Activated T-helper 1 cell treated with anti-CD3 and anti-CD28 coated beads, Interleukin-12 subunit alpha, Interleukin-12 subunit beta, Interleukin-2, Interleukin-4 antibody, amounts not matched to agents 30 ng/mL and 10 ng/mL and 1 ng/mL, durations not matched to agents 14 hours and 24 hours and 36 hours (primary cell): ENCODE measurements around the gene KBTBD2. TPM values are rescaled to one million over a fixed set of nuclear protein-coding genes. Genes with fewer than 3 reads are reported as not detected.
"Not testable (repeated sequence)": the region's sequence is repeated elsewhere in the genome, so short reads cannot be mapped to it uniquely, and the experiment has no call there.

Source experiments
- DNase-seq: peaks from one replicate; pipeline ENCODE4 v3.0.0; 2021; ENCODE audit warnings: low spot score
- H3K27ac Mint-ChIP-seq: one replicate; pipeline ENCODE4 v1.8.0; 2021; ENCODE audit warnings: mild to moderate bottlenecking, mixed read lengths
- H3K27me3 Mint-ChIP-seq: one replicate; pipeline ENCODE4 v1.8.0; 2022; ENCODE audit warnings: mild to moderate bottlenecking, moderate library complexity, mixed read lengths; ENCODE audit not compliant: insufficient read depth
- H3K36me3 Mint-ChIP-seq: one replicate; pipeline ENCODE4 v1.8.0; 2021; ENCODE audit warnings: low read depth, mixed read lengths
- H3K4me1 Mint-ChIP-seq: one replicate; pipeline ENCODE4 v1.8.0; 2021; ENCODE audit warnings: low read depth, mixed read lengths
- H3K4me3 Mint-ChIP-seq: one replicate; pipeline ENCODE4 v1.8.0; 2021; ENCODE audit warnings: mild to moderate bottlenecking, moderate library complexity, mixed read lengths
- H3K9me3 Mint-ChIP-seq: one replicate; pipeline ENCODE4 v1.8.0; 2021; ENCODE audit warnings: mixed read lengths
- intact Hi-C: fragments of 100-400 bp; cut with micrococcal nuclease; formaldehyde crosslinking; loops from one replicate; pipeline ENCODE4 v1.15.1; 2024
- total RNA-seq: library from RNA; stranded (reverse); gene quantifications from 2 replicates; pipeline ENCODE4 v1.2.3, GENCODE V29; 2022

The KBTBD2 gene
- total RNA-seq, 1 donor from 2014 or later, result 29.0 TPM

DNA sequence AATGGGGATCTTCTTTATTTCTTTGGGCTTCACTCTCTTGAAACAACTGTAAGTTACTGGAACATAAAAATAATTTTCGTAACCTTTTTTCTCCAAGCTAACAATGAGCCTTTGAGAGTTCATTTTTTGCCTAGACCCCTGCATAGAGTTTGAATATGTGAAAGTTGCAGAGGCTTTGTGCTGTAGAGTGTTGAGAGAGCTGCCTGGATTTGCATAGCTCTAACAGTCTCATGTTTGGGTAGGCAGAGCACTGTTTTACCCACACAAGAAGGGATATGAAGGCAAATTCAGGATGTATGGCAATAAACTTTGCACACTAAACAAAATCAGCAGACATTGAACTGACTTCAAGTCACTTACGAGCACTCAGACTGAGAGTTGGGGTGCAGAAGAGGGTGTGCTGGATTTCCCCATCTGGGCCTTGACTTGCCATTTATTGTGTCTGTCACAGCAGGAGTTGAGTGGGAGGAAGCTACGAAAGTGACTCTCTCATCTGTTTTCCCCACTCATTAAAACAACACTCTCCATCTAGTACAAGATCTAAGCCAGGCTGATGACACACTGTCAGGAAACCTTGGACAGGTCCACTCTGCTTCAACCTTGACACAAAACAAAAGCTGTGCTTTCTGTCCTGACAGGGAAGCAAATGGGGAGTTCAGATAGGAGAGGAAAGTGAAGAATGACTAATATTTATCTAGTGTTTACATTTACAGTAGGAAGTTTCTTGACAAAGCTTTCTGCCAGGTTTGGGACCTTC, 62.4 kb downstream of the KBTBD2 start:
- H3K27me3 Mint-ChIP-seq, result peaks cover 16% of the 10 kb centered on the region
- H3K4me1 Mint-ChIP-seq, H3K4me3 Mint-ChIP-seq, DNase-seq, H3K27ac Mint-ChIP-seq, H3K9me3 Mint-ChIP-seq, intact Hi-C loops, H3K36me3 Mint-ChIP-seq: not testable (repeated sequence)

Other genes with a start within 250 kb of the KBTBD2 start
- gene FKBP9, start 65.7 kb upstream of the KBTBD2 start, total RNA-seq, result 0.52 and 2.4 TPM in 2 replicates
- 36.2 and 43.9 TPM in 2 replicates for gene NT5C3A, start 171.0 kb upstream of the KBTBD2 start, total RNA-seq
- gene RP9, start 217.6 kb upstream of the KBTBD2 start, total RNA-seq, result 22.6 and 23.6 TPM in 2 replicates
- gene BBS9, start 237.8 kb upstream of the KBTBD2 start, total RNA-seq, result 3.8 and 6.3 TPM in 2 replicates